Kidney (tissue), 14 donors: ENCODE data around the gene TMEM80. TPM values are rescaled to one million over a fixed set of nuclear protein-coding genes. Genes with fewer than 3 reads are reported as not detected.
A peak's percentile ranks its signal among the peaks of the same experiment; 100 is the strongest.

Source experiments
- DNase-seq, 5 donors: peaks; one replicate each; pipeline ENCODE4 v3.0.0-alpha.2; 2013 to 2020
- FAIRE-seq: peaks from 2 replicates; lab custom pipeline; 2012; peaks lifted over from hg19 to GRCh38; lab: Jason Lieb, UNC
- H3K27ac ChIP-seq, 2 donors: one replicate each; pipeline ENCODE4 v1.7.0; 2013; ENCODE audit warnings: low read depth in 2 of 2, low read length in 2 of 2, inconsistent platforms in 1 of 2
- H3K27me3 ChIP-seq: one replicate; pipeline ENCODE4 v1.7.1; 2013; ENCODE audit warnings: low read length, inconsistent platforms; ENCODE audit not compliant: control insufficient read depth, insufficient read depth
- H3K36me3 ChIP-seq, 3 donors: one replicate each; pipeline versions ENCODE4 v1.7.0 to v1.7.1; 2013; ENCODE audit warnings: low read length in 3 of 3, control low read depth in 1 of 3, inconsistent platforms in 1 of 3; ENCODE audit not compliant: insufficient read depth in 3 of 3, control insufficient read depth in 2 of 3
- H3K4me1 ChIP-seq, 3 donors: one replicate each; pipeline versions ENCODE4 v1.7.0 to v1.7.1; 2013; ENCODE audit warnings: low read length in 3 of 3, inconsistent platforms in 1 of 3, low read depth in 1 of 3; ENCODE audit not compliant: control insufficient read depth in 2 of 3, insufficient read depth in 2 of 3
- H3K4me3 ChIP-seq, 3 donors: one replicate each; pipeline versions ENCODE4 v1.7.0 to v1.8.1; 2013; ENCODE audit warnings: low read length in 3 of 3, control low read depth in 1 of 3, inconsistent platforms in 1 of 3
- H3K9ac ChIP-seq, 3 donors: one replicate each; pipeline versions ENCODE4 v1.7.0 to v1.7.1; 2013; ENCODE audit warnings: low read length in 3 of 3, control low read depth in 1 of 3, inconsistent platforms in 1 of 3
- H3K9me3 ChIP-seq, 3 donors: one replicate each; pipeline versions ENCODE4 v1.7.0 to v1.7.1; 2013; ENCODE audit warnings: low read length in 3 of 3, control low read depth in 1 of 3, inconsistent platforms in 1 of 3; ENCODE audit not compliant: control insufficient read depth in 2 of 3, insufficient read depth in 1 of 3
- CTCF ChIP-seq: IDR thresholded peaks from 3 replicates; pipeline ENCODE4 v1.5.1; 2012; ENCODE audit warnings: mild to moderate bottlenecking, moderate library complexity, borderline replicate concordance; ENCODE audit not compliant: insufficient read depth; ENCODE audit errors: extremely low read depth
- intact Hi-C: fragments of 100-400 bp; cut with DNase I; formaldehyde crosslinking; loops from one replicate; pipeline ENCODE4 v1.11.1; 2022
- polyA plus RNA-seq: library from polyadenylated mRNA; stranded (reverse); fragments of 350-450 nt; fragmentation: Illumina TruSeq; extraction: RNeasy Lipid Tissue Mini Kit (QIAGEN cat#74804); gene quantifications from one replicate; pipeline ENCODE4 v1.2.3, GENCODE V29; 2014; ENCODE audit warnings: low read depth, low replicate concordance; ENCODE audit not compliant: insufficient read depth
- total RNA-seq: library from RNA; stranded (reverse); fragmentation: NEBNext Ultra II Directional; extraction: Animal tissue kit (Norgen Biotek cat#: 25700); gene quantifications from one replicate; pipeline ENCODE4 v1.2.1, GENCODE V29; 2021
- donor health status: control.
- donor health status: control.
- donor health status: control.
- donor health status: control.
- donor health status: control.
- donor health status: DM: yes; HTN: yes; CAD: no.
- donor health status: Normal renal cell carcinoma (clear cell type).

The TMEM80 gene
- total and polyA plus RNA-seq, 2 donors from 2014 or later, result 36.2 to 38.6 TPM

- H3K9me3 ChIP-seq, result no peaks in the 10 kb centered on the region
- no peak overlapping the region for H3K9ac ChIP-seq
- no peaks in the 10 kb centered on the region for H3K27me3 ChIP-seq
- DNase-seq, result no peak
- no peak overlapping the region for H3K27ac ChIP-seq
- TF ChIP-seq CTCF, result no peak
- no peak for FAIRE-seq
- H3K4me3 ChIP-seq, result no peak overlapping the region
- intact Hi-C loops, result no loop called here
- H3K4me1 ChIP-seq, result peaks cover 0 to 13% (median 0%) of the 10 kb centered on the region in 3 donors
- peaks cover 0 to 15% (median 7%) of the 10 kb centered on the region in 3 donors for H3K36me3 ChIP-seq
These were observed 3.7 kb upstream of the TMEM80 start for GRCh38 chr11:691710-692590.

GRCh38 chr11:692824-693414 lies 2.7 kb upstream of the TMEM80 start:
- Histone ChIP-seq H3K9ac (peak overlapping the region in 1 of 3 donors; percentile 41), H3K36me3 (peaks cover 0 to 8% (median 2%) of the 10 kb centered on the region in 3 donors), H3K27me3 (no peaks in the 10 kb centered on the region), H3K4me1 (peaks cover 0 to 17% (median 6%) of the 10 kb centered on the region in 3 donors), H3K27ac (no peak overlapping the region), H3K9me3 (no peaks in the 10 kb centered on the region), H3K4me3 (no peak overlapping the region)
- DNase-seq, result no peak
- TF ChIP-seq CTCF, result no peak
- intact Hi-C loops, result no loop called here
- FAIRE-seq, result no peak

GRCh38 chr11:693415-693831 lies 2.2 kb upstream of the TMEM80 start:
- DNase-seq, result peak in 1 of 5 donors; percentile 34
- Histone ChIP-seq H3K27me3 (no peaks in the 10 kb centered on the region), H3K9ac (peak overlapping the region in 2 of 3 donors; percentile 1 to 41), H3K9me3 (no peaks in the 10 kb centered on the region), H3K27ac (no peak overlapping the region), H3K4me1 (peaks cover 0 to 17% (median 6%) of the 10 kb centered on the region in 3 donors), H3K36me3 (peaks cover 0 to 5% (median 2%) of the 10 kb centered on the region in 3 donors), H3K4me3 (peak overlapping the region in 1 of 3 donors; percentile 35)
- intact Hi-C loops, result no loop called here
- no peak for TF ChIP-seq CTCF
- FAIRE-seq, result no peak
